ENCODE measurements around the gene ORMDL3.

GRCh38 chr17:39889200-39889599 lies 38.2 kb downstream of the ORMDL3 start:
- TF ChIP-seq EZH2 (IDR thresholded peaks at IDR 0.05; ENCODE audit: low read depth, unreplicated experiment): no peak
- no peak for TF ChIP-seq EZH2phosphoT487 (IDR thresholded peaks at IDR 0.05; ENCODE audit: unreplicated experiment)
- no peak for TF ChIP-seq CTCF (conservative IDR thresholded peaks at IDR 0.05; ENCODE audit: low read depth in 2 of 2)
- no peak for TF ChIP-seq JUNB (IDR thresholded peaks at IDR 0.05; ENCODE audit: unreplicated experiment)
- no peak for TF ChIP-seq CREB1 (CRISPR knock-in tag; IDR thresholded peaks at IDR 0.05; ENCODE audit: low read depth)
- TF ChIP-seq ETS1 (IDR thresholded peaks at IDR 0.05): no peak
- no peak for TF ChIP-seq POLR2AphosphoS5 (IDR thresholded peaks at IDR 0.05; ENCODE audit: low read depth)
